NOMO-1 treated with dmso at 0.1 percent for 144 hours (cell line): ENCODE data around the gene CORIN.
"Not testable (repeated sequence)": the region's sequence is repeated elsewhere in the genome, so short reads cannot be mapped to it uniquely, and the experiment has no call there.

Experiments used
- DNase-seq: peaks from one replicate; lab custom pipeline; 2025; ENCODE audit not compliant: unreplicated experiment; lab: John Stamatoyannopoulos, UW

The CORIN gene

DNA sequence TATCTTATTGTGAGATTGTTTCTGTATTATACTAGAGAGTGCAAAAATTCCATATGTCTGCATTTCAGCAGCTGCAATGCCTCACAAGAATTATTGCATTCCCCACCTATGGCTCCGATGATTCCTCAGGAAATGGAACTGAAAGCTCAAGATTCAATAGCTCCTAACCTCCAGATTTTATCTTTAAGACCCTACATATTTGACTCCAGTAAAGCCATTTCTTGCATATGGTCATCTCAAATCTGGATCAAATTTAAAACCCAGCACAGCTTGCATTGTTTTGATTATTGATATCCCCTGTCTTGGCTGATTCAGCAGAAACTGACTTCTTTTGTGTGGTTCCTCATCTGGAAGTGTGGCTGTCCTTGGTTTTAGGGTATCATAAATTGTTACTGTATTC lies 142.6 kb downstream of the CORIN start:
- DNase-seq: no peak

- DNase-seq: no peak
These were observed 143.5 kb downstream of the CORIN start for GRCh38 chr4:47694322-47694721.

DNA sequence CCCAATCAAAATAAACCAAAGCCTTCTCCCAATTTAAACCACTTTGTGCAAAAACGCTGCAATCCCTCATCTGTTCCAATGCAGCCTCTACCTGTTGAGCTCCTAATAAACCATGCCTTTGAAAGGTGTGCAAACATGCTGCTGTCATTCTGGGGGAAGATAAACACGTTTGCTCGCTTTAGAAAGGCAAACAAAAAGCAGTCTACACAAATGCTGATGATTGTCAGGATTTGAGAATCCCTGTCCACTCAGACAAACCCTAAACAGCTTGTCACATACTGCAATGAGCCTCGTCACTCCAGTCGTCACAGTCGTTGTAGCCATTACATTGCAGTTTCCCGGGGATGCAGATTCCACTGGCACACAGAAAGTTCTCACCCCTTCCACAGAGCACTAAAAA lies 145.2 kb downstream of the CORIN start:
- DNase-seq: no peak

GRCh38 chr4:47691757-47692383 lies 146.0 kb downstream of the CORIN start:
- DNase-seq: not testable (repeated sequence)

- no peak for DNase-seq
These were observed 147.3 kb downstream of the CORIN start for GRCh38 chr4:47690611-47691010.

GRCh38 chr4:47686294-47686872 lies 151.5 kb downstream of the CORIN start:
- peak; percentile 18 for DNase-seq

GRCh38 chr4:47675806-47676205 lies 162.1 kb downstream of the CORIN start:
- DNase-seq: no peak

DNA sequence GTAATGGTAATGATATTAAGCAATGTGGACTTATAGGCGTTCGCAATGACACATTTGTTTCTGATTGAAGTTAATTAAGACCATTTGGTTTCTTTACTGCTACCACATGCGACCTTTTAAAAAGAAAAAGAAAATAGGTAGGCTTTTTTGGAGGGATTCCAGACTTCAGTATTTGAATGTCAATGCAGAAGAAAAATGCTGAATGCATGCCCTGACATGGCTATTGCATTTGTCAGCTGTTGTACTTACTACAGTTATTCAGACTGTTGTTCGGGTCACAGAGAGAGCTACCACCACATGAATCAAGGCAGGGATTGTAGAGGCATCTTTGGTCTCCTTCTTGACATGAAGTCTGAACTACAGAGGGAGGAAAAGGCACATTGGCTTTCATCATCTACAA lies 163.7 kb downstream of the CORIN start:
- DNase-seq: no peak

- DNase-seq: no peak
These were observed 165.2 kb downstream of the CORIN start for GRCh38 chr4:47672696-47673095.

DNA sequence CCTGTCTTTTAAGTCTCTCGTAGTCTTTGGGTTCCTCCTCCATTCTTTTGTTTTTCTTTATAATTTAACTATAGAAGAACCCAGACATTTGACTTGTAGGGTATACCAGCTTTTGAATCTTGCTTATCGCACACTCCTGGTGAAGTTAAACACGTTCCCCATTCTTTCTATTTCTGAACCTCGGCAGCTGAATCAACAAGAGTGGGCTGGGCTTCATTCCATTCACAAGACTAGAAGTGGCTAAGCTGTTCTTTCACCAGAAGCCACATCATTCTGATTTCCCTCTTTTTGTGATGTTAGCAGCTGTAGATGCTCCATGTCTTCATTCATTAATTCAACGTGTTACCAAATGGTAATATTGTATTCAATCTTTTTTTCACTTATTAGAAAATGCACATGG lies 167.9 kb downstream of the CORIN start:
- no peak for DNase-seq

- DNase-seq: no peak
These were observed 169.0 kb downstream of the CORIN start for GRCh38 chr4:47668810-47669408.

DNA sequence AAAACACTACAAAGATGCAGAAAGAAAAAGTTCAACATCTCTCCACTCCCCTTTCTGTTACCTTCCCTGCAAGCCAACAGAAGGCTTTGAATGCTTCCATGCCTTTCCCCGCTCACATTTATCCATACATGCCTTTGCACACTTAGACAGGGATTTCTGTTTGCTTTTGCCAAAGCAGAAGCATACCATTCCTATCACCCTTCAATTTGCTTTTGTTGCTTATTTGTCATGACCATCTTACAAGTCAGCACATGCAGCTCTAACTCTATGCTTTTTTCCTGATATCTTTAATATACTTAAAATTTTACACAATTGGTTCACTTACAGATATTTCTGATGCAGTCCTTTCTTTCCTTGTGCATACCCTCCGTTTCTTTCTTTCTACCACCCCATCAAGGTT lies 169.6 kb downstream of the CORIN start:
- DNase-seq: no peak

- DNase-seq: no peak
These were observed 170.3 kb downstream of the CORIN start for GRCh38 chr4:47667552-47667951.

- no peak for DNase-seq
These were observed 173.6 kb downstream of the CORIN start for GRCh38 chr4:47664051-47664826.

DNA sequence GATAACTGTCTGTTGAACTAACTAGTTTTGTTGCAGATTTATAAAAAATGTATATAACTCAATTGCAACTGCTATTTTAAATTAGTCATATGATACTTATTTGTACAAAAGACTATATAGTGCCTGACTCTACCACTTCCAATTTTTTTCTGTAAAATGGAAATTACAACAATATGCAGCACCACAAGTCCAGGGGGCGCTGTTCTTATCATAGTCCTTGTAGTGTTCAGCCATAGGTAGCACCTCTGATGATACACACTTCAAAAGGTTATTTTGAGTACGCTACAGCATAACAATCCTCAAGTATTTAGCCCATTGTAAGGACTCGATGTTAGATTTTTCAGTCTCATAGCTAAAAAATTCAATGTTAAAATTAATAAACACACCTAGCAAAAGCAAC lies 174.9 kb downstream of the CORIN start:
- DNase-seq: no peak

DNA sequence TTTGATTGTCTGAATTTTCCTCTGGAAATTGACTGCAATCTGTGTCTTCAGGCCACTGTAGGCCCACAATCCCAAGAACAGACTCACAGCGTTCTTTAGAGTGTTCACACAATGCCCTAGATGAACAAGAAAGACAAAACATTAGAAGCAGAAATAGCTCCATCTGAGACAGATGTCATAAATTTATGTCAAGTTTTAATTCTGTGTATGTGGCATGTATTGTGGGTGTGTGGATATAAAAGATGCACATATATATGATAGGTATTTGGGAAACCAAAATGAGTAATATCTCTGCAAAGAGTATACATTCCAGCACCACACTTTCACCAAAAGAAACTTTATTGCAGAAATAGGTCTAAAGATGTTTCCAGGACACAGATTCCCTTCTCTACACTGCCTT lies 176.1 kb downstream of the CORIN start:
- no peak for DNase-seq

DNA sequence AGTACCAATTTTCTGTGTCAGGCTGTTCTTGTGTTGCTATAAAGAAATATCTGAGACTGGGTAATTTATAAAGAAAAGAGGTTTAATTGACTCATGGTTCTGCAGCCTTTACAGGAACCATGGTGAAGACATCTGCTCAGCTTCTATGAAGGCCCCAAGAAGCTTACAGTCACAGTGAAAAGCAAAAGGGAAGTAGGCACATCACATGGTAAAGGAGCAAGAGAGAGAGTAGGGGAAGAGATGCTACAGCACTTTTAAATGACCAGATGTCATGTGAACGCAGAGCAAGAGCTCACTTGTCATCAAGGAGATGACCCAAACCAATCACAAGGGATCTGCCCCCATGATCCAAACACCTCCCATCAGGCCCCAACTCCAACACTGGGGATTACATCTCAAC lies 178.5 kb downstream of the CORIN start:
- DNase-seq: no peak

DNA sequence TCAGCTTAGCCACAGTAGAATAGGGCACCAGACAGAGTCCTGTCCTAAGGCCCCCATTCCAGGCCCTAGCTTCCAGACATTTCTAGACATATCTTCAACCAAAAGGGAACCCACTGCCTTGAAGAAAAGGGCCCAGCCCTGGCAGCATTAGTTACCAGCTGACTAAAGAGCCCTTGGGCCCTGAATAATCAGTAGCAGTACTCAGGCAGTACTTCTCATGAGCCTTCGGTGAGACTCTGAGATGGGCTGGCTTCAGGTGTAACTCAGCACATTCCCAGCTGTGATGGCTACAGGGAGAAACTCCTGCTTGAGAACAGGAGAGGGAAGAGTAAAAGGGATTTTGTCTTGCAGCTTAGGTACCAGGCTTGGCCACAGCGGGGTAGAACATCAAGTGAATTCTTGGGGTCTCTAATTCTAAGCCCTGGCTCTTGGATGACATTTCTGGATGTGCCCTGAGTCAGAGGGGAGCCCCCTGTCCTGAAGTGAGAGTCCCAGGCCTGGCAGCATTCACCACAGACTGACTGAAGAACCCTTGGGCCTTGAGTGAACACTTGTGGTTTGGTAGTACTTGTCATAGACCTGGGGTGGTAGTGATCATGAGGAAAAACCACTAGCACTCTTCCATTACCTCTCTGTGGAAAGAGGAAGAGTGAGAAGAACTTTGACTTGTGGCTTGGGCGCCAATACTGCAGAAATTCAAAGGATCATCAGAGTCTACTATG lies 182.7 kb downstream of the CORIN start:
- no peak for DNase-seq

GRCh38 chr4:47652092-47652491 lies 185.8 kb downstream of the CORIN start:
- no peak for DNase-seq

- peak; percentile 40 for DNase-seq
These were observed 186.6 kb downstream of the CORIN start for GRCh38 chr4:47651231-47651630.

DNA sequence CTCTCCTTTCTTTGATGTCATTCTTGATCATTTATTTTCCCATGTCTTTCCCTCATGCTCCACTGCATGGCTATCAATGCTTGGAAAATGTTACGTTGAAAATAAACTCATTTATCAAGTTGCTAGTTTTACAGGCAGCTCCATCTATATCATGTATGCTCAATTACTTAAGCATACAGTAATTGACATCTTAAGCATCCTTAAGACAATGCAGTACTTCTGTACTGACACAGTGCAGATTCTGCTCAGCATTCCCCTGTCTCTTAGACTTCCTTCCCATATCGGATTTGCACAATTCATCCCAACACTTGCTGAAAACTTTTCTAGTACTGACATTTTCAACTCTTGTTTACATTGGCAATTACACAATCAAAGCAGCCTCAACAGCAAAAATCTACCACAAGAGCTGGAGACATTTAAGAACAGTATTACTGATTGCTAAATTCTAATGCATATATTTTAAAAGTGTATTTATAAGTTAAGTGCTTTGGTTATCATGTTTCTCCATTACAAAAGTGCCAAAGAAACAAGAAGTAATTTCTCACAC lies 187.2 kb downstream of the CORIN start:
- DNase-seq: no peak
